Heart left ventricle (tissue), 16 donors: ENCODE measurements around the gene GOT2. TPM values are rescaled to one million over a fixed set of nuclear protein-coding genes. Genes with fewer than 3 reads are reported as not detected.

ENCODE experiments used
- ATAC-seq, 4 donors: fragments of 200-7000 bp; cut with Tn5 transposase; one replicate each; pipeline ENCODE4 v1.9.1; 2020 to 2022; ENCODE audit warnings: moderate library complexity in 4 of 4, mild to moderate bottlenecking in 3 of 4, moderate number of reproducible peaks in 1 of 4
- DNase-seq, 5 donors: peaks; one replicate each; pipeline ENCODE4 v3.0.0-alpha.2; 2020
- H3K27ac ChIP-seq, 12 donors: fragments of 200-600 bp; sonication (generic) in 4 of 12; one replicate each; pipeline versions ENCODE4 v1.5.0 to v1.8.0; 2016 to 2022; ENCODE audit warnings: mild to moderate bottlenecking in 2 of 12
- H3K27me3 ChIP-seq, 9 donors: fragments of 200-600 bp; sonication (generic) in 2 of 9; one replicate each; pipeline versions ENCODE4 v1.5.1 to v1.8.0; 2016 to 2022; ENCODE audit warnings: mild to moderate bottlenecking in 3 of 9
- H3K36me3 ChIP-seq, 9 donors: fragments of 200-600 bp; sonication (generic) in 2 of 9; one replicate each; pipeline versions ENCODE4 v1.5.0 to v1.8.0; 2018 to 2022; ENCODE audit warnings: mild to moderate bottlenecking in 2 of 9
- H3K4me1 ChIP-seq, 12 donors: fragments of 200-600 bp; sonication (generic) in 4 of 12; one replicate each; pipeline versions ENCODE4 v1.5.0 to v1.8.0; 2016 to 2022; ENCODE audit warnings: mild to moderate bottlenecking in 3 of 12
- H3K4me3 ChIP-seq, 12 donors: fragments of 200-600 bp; sonication (generic) in 4 of 12; one replicate each; pipeline versions ENCODE4 v1.5.0 to v1.8.0; 2017 to 2022; ENCODE audit warnings: mild to moderate bottlenecking in 9 of 12, moderate library complexity in 4 of 12
- H3K9me3 ChIP-seq, 12 donors: fragments of 200-600 bp; sonication (generic) in 4 of 12; one replicate each; pipeline versions ENCODE4 v1.5.0 to v1.8.0; 2016 to 2022; ENCODE audit warnings: mild to moderate bottlenecking in 1 of 12
- POLR2A ChIP-seq, 2 donors: fragments of 450-650 bp; IDR thresholded peaks; one replicate each; pipeline ENCODE4 v1.6.1; 2017; ENCODE audit warnings: antibody characterized with exemption in 2 of 2, mild to moderate bottlenecking in 2 of 2, moderate library complexity in 2 of 2
- WGBS, 4 donors: extraction: QIAGEN DNeasy Blood & Tissue Kit in 2 of 4; methylation state at CpG; one replicate each; pipeline versions ENCODE4 v1.1.5 to v1.1.7; 2013 to 2018; 5-methylcytosine and 5-hydroxymethylcytosine counted together
- intact Hi-C, 10 donors: fragments of 100-400 bp; cut with DNase I; formaldehyde crosslinking; loops; one replicate each; pipeline versions ENCODE4 v1.11.1 to v1.14.2; 2022
- polyA plus RNA-seq, 2 donors: library from polyadenylated mRNA; stranded (reverse); fragments of 200-250 nt; gene quantifications; one replicate each; pipeline ENCODE4 v1.2.3, GENCODE V29; 2013
- total RNA-seq, 9 donors: library from RNA; depleted of rRNA in 2 of 9; stranded (reverse); fragments of >200 nt in 2 of 9; fragmentation: NEBNext Ultra II Directional in 3 of 9; extraction: Animal tissue kit (Norgen Biotek cat#: 25700) in 3 of 9; gene quantifications; one replicate each; pipeline versions ENCODE4 v1.1.0 to v1.2.4, GENCODE V29; 2016 to 2023
- TF ChIP-seq, protein P1 (sequence below), 12 donors: fragments of 200-600 bp; sonication (generic) in 4 of 12; IDR thresholded peaks; one replicate each; pipeline versions ENCODE4 v1.5.0 to v1.8.0; 2018 to 2022; ENCODE audit warnings: antibody characterized with exemption in 12 of 12, mild to moderate bottlenecking in 5 of 12
- donor health status: ischemic (EF 13 %, LVEDD 7.1; RV severe dilation, severe dysfunction).
- donor health status: healthy with polysubstance abuse.
- donor health status: DM: no; HTN: yes; CAD: no.
- donor health status: DM: no; HTN: no; CAD: no.
- donor health status: ischemic (EF 25% LVEDD 6.9; RV normal size, moderate dysfunction).
- donor health status: ischemic (EF 25% LVEDD 5.7; RV mildly dilated, moderate dysfunction).
- donor health status: healthy.
- donor health status: DM: yes; HTN: yes; CAD: no.
- donor health status: ischemic (EF 35%, LVEDD 5.7; RV mildly dilated, moderate dysfunction).
- donor health status: nonischemic (EF 11% LVEDD 7.7; RV severe dilation, severe dysfunction).
- donor health status: DM: yes; HTN: yes; CAD: no.
- donor health status: PGD.
- donor health status: ischemic (EF 29% LVEDD 5.4; RV normal size, mild dysfunction).
- donor health status: nonischemic (EF 23%, LVEDD 6.1; RV moderate dilation, normal function).

The GOT2 gene
- total and polyA plus RNA-seq, 11 donors: 201 to 590 (median 398) TPM

DNA sequence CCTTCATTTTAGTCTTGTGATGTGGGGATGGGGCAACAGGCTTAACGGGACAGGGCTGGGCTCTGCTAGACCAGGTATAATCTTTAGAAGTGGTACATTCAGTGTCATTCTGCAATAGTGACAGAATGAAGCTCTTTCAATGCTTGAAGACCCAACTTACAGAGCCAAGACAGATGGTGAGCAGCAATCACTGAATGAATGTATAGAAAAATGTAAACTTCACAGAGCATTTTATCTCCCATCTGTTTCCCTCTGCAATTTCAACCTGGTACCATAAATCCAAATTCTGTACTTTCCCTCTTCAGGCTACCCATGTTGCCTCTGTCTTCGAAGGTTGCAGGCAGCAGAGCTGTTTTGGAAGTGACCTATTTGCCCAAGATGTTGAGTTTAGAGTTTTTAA is 33.5 kb upstream of the GOT2 start:
- Histone ChIP-seq H3K36me3 (no peaks in the 10 kb centered on the region), H3K27ac (no peak overlapping the region), H3K4me1 (no peaks in the 10 kb centered on the region), H3K9me3 (no peaks in the 10 kb centered on the region), H3K4me3 (no peak overlapping the region), H3K27me3 (no peaks in the 10 kb centered on the region)
- intact Hi-C loops: no loop called here
- ATAC-seq (no peak), DNase-seq (no peak)
- no peak for TF ChIP-seq POLR2A (IDR thresholded peaks at IDR 0.05)
- TF ChIP-seq, protein P1, sequence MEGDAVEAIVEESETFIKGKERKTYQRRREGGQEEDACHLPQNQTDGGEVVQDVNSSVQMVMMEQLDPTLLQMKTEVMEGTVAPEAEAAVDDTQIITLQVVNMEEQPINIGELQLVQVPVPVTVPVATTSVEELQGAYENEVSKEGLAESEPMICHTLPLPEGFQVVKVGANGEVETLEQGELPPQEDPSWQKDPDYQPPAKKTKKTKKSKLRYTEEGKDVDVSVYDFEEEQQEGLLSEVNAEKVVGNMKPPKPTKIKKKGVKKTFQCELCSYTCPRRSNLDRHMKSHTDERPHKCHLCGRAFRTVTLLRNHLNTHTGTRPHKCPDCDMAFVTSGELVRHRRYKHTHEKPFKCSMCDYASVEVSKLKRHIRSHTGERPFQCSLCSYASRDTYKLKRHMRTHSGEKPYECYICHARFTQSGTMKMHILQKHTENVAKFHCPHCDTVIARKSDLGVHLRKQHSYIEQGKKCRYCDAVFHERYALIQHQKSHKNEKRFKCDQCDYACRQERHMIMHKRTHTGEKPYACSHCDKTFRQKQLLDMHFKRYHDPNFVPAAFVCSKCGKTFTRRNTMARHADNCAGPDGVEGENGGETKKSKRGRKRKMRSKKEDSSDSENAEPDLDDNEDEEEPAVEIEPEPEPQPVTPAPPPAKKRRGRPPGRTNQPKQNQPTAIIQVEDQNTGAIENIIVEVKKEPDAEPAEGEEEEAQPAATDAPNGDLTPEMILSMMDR (IDR thresholded peaks at IDR 0.05): no peak
- WGBS, 4 donors: 61 to 82% (median 78%) methylated on average over 2 of the region's 2 CpGs

GRCh38 chr16:58756650-58757332 is 22.7 kb upstream of the GOT2 start:
- intact Hi-C loops: loop anchor here in 8 of 10 donors (1.0 to 10.0 kb wide), 8 partner anchors 73 to 422 kb away; partner anchors contain the start of gene SETD6 (in 1 of the 8)
- DNase-seq (no peak), ATAC-seq (peak in 3 of 4 donors; percentile 36 to 57 (median 45))
- no peak overlapping the region for H3K4me3 ChIP-seq
- H3K4me1 ChIP-seq: peaks cover 0 to 9% (median 0%) of the 10 kb centered on the region in 12 donors
- H3K9me3 ChIP-seq: no peaks in the 10 kb centered on the region
- TF ChIP-seq, protein P1 (IDR thresholded peaks at IDR 0.05): peak in 1 of 12 donors; percentile 37
- no peak for TF ChIP-seq POLR2A (IDR thresholded peaks at IDR 0.05)
- H3K27ac ChIP-seq: peak overlapping the region in 1 of 12 donors; percentile 28
- no peaks in the 10 kb centered on the region for H3K27me3 ChIP-seq
- WGBS, 4 donors: 34 to 47% (median 42%) methylated on average over 7 of the region's 7 CpGs
- no peaks in the 10 kb centered on the region for H3K36me3 ChIP-seq

- Histone ChIP-seq H3K9me3 (no peaks in the 10 kb centered on the region), H3K27me3 (no peaks in the 10 kb centered on the region), H3K27ac (peak overlapping the region in 1 of 12 donors; percentile 28), H3K4me1 (peaks cover 0 to 9% (median 0%) of the 10 kb centered on the region in 12 donors), H3K36me3 (no peaks in the 10 kb centered on the region), H3K4me3 (peak overlapping the region in 1 of 12 donors; percentile 11)
- TF ChIP-seq, protein P1 (IDR thresholded peaks at IDR 0.05): peak in 11 of 12 donors; percentile 49 to 79 (median 64)
- no peak for TF ChIP-seq POLR2A (IDR thresholded peaks at IDR 0.05)
- intact Hi-C loops: loop anchor here in 8 of 10 donors (1.0 to 10.0 kb wide), 8 partner anchors 73 to 421 kb away; partner anchors contain the start of gene SETD6 (in 1 of the 8)
- peak; percentile 57 to 75 (median 69) for DNase-seq
- 21 to 29% (median 26%) methylated on average over 17 of the region's 17 CpGs for WGBS, 4 donors
- peak; percentile 84 to 96 (median 91) for ATAC-seq
Measured at GRCh38 chr16:58755989-58756649, 22.0 kb upstream of the GOT2 start.

DNA sequence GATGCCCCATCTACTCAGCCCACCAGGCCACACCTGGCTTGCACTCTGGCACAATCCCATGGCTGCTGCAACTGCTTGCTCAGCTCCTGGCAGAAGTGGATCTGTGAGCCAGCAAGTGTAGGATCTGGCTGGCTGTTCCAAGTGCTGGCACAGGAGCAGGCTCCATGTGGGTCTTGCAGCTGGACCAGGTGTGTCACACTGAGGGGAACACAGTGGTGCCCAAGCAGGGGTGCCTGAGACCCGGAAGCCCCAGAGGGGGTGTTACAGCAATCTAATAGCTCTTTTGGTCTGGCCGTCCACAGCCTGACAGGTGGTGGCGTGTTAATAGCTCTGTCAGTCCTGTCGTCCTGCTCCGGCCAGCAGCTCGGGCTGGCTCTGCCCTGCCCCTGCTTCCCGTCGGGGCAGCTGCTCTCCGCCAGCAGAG is 19.6 kb upstream of the GOT2 start:
- no peak overlapping the region for H3K4me3 ChIP-seq
- no peaks in the 10 kb centered on the region for H3K36me3 ChIP-seq
- ATAC-seq (peak in 2 of 4 donors; percentile 8 to 21), DNase-seq (no peak)
- intact Hi-C loops: loop anchor here in 5 of 10 donors (5.0 to 10.0 kb wide), 4 partner anchors 71 to 419 kb away; partner anchors contain the start of genes SETD6 (in 1 of the 5) and SLC38A7 (in 1 of the 5)
- WGBS, 4 donors: 36 to 60% (median 44%) methylated on average over 9 of the region's 9 CpGs
- no peak overlapping the region for H3K27ac ChIP-seq
- no peaks in the 10 kb centered on the region for H3K27me3 ChIP-seq
- TF ChIP-seq, protein P1 (IDR thresholded peaks at IDR 0.05): no peak
- no peak for TF ChIP-seq POLR2A (IDR thresholded peaks at IDR 0.05)
- peaks cover 0 to 9% (median 0%) of the 10 kb centered on the region in 12 donors for H3K4me1 ChIP-seq
- H3K9me3 ChIP-seq: no peaks in the 10 kb centered on the region
